Stimulated activated CD4-positive, alpha-beta T cell treated with anti-CD3 and anti-CD28 coated beads, Interleukin-4, amount 100 ng/mL, for 48 hours (primary cell): ENCODE data around the gene AKT2.

Source experiments
- DNase-seq, 2 donors: peaks; one replicate each; pipeline ENCODE4 v3.0.0-alpha.2; 2020; ENCODE audit warnings: low read depth in 2 of 2

The AKT2 gene

DNA sequence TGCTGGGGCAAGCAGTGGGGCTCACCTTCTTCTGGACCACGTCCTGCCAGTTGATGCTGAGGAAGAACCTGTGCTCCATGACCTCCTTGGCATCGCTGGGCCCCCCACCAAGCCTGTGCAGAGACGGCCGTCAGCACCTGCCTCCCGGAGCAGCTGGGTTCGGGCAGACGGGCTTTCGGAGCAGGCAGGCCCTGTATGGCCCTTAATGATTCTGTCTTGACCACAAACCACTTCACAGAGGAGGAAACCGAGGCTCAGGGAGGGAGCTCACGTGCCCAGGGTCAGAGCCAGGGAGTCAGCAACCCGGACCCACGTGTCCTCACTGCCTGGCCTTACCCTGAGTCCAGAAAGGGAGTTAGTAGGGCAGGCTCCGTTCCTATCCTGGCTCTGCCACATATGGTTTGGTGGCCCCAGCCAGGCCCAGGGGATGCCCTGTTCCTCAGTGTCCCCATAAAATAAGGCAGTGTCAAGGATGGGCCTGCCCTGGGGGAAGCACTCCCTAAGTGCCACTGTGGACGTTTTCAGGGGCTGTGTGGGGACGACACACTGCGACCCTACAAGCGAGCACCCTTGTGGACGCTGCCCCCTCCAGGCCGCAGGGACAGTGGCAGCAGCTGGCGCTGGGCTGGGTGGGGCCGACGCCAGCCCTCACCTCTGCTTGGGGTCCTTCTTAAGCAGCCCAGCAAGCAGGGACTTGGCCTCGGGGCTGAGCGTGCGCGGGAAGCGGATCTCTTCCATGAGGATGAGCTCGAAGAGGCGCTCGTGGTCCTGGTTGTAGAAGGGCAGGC, 49.7 kb downstream of the AKT2 start:
- no peak for DNase-seq

DNA sequence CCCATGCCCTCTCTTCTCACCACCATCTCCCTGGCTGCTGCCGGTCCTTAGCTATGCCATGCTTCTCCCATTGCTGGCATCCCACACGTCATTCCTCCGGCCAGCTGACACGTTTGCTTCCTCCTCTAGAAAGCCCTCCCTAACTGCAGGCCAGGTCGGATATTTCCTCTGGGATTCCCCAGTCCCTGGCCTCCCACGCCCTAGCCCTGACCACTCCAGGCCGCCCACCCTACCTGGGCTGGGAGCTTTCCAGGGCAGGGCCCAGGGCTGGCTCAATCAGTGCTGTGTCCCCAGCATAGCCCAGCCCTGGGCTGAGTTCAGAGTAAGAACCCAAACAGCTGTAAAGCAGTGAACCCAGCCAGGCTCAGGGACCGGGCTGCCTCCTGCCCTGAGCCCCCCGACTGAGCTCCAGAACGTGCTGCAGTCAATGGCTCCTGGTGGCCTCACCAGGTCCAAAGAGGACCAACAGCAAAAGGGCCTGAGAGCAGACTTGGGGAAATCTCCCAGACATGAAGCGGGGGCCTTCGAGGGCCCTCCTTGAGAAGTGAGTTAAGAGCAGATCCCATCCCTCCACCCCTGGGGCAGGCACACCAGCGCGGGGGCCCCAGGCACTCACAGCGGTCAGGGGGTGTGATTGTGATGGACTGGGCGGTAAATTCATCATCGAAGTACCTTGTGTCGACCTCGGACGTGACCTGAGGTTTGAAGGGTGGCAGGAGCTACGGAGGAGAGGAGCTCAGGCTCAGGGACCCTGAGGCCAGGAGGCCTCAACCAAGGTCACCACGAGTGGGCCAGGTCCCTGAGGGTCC, 50.5 kb downstream of the AKT2 start:
- DNase-seq = no peak

DNA sequence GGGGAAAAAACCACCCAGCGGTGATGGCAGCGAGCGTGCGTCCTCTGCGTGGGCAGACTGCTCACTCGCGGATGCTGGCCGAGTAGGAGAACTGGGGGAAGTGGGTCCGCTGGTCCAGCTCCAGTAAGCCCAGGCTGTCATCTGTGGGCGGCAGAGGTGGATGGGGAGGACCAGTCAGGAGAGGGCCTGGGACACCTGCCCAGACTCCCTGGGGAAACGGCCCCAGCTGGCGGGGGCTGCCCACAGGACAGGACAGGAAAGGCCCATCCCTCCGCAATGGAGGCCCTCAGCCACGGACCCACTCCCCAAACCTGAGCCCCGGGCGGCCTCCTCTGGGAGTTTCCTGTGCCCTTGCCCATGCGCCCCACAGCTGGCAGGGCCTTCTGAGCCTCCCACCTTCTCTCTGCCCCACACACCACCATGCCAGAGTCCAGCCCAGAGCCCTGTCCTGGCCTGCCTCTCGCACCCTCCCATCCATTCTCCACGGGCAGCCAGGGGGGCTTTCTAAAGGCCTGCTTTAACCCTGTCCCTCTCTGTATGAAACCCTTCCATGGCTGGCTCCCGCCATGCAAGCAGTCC, 51.2 kb downstream of the AKT2 start:
- DNase-seq = no peak

DNA sequence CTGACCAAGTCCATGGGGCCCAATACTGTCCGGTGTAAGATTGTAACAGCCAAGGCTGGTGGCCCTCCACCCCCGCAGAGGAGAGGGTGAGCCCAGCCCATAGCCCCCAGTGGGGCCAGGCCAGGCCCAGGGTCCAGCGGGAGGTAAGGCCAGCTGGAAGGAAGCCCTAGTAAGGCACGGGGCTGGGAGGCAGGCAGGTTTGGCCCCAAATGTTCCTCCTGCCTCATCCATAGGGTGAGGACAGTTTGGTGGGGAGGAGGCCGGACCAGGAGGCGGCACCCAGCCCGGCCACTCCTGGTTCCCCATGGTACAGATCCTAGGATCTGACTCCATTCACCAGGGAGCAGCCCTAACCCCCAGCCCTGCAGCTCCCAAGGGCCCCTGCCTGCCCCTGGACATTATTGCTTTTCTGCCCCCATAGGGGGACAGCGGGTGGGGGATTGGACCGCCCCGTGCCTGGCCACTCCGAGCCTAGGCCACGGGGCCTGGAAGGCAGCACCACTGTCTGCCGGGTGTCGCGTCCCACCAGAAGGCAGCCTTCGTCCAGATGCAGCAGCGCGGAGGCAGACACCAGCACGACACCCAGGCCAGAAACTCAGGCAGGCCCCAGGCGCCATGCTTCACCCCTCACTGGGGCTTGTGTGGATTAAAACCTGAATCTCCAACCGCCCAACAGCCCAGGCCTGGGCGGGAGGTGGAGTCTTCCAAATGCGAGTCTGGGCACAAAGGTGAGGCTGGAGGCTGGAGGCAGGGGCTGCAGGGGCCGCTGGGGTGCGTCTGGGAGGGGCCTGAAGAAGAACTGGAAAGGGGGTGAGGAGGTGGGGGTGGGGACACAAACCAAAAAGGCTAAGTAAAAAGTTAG, 52.0 kb downstream of the AKT2 start:
- no peak for DNase-seq

DNA sequence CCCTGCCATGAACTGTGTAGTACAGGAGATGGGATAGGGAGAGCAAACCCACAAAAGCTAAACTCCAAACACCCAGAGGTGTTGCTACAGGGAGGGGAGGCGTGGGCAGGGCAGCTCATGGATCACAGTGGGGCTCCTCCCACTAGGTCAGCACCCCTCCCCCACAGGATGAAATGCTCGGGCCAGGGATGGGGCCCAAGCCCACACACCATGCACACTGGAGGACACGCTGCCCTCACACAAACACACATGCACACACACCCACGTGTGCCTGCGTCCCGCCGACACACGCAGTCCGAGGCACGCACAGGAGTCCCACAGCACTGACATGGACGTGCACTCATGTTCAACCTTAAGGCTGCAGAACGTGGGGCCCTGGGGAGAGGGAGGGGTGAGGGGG, 52.7 kb downstream of the AKT2 start:
- DNase-seq = no peak

DNA sequence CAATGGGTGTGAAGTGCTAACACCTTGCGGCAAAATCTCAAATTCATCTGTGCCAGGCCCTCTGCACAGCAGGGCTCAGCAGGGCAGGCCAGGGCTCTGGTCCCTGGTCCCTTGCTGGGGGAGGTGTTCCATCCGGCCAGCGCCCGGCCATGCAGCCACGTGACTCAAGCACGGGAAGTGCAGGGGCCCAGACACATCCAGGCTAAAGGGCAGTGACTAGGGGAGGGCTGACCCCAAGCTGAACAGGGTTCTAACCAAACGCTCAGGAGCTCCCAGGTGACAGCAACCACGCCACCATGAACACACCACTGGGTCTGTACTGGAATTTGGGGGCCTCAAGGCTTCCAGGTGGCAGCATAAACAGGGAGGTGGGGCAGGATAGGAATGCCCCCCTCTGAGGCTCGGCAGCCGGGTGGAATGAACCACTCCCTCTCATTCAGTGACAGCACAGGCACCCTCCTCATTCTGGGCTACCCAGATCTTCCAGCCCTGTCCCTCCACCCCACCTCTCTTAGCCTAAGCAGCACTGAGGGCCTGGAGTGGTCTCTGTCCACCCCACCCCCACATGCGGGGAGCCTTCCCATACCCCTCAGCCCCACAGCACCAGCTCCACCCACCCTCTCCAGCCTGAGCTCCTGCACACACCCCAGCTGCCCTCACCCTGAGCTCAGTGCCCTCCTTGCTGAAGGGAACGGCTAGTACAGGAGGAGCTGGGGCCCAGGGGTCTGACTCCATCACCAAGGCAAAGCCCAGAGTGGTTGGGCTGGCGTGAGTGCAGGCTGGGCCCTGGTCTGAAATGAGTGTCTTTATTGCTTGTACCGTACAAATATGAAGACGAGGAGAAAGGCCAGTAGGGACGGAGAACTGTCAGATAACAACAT, 53.4 kb downstream of the AKT2 start:
- DNase-seq = no peak

DNA sequence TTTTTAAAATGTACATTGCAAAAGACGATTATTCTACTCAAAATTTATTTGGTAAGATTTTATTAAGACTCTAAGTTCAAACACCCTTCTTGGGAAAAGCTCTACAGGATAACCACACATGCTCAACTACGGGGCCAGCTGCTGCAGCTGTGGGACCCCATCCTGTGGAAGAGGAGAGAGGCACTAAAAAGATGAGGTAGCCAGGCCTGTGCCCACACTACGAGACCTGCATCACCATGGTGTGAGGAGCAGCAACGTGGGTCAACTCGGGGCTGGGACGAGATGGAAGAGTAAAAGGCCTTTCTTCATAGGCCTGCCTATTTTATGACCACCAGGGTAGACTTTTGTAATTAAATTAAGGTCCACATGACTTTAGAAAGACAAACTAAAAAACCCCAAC, 54.1 kb downstream of the AKT2 start:
- no peak for DNase-seq

DNA sequence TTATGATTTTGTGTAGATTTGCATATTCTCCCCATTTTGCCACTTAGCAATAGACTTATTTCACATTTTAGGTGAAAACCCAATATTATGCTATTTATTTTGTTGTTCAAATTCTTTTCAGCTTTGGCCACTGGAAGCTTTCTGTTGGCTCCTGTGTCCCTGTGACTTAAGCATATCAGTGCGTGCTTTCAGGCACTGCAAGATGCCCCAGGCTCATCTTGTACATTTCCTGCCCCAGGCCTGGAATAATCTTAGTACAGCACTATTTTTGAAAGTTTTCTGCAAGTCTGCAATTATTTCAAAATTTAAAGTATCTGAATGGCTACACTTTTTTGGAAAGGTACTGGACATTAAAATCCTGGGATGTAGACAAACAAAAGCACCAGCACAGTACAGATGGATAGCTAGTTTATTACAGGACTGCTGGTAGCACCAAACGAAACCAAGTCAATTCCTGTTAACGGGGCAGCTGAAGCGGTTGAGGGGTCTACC, 55.2 kb downstream of the AKT2 start:
- no peak for DNase-seq

DNA sequence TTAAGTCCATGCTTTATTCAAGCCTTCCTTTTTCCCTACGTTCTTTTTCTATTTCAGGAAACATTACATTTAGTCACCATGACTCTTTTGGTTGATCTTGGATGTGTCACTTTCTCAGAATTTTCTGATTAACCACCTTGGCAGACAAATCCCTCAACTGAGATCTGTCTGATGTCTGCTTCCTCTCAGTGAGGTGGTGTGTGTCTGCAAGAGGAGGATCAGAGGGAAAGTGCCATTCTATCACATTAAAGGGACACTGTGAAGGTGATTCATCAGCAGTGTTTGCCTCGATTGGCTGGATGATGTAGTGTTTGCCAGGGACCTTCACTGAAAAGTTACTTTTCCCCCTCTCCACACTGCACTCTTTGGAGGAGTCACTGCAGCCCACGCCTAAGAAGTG, 55.7 kb downstream of the AKT2 start:
- no peak for DNase-seq

DNA sequence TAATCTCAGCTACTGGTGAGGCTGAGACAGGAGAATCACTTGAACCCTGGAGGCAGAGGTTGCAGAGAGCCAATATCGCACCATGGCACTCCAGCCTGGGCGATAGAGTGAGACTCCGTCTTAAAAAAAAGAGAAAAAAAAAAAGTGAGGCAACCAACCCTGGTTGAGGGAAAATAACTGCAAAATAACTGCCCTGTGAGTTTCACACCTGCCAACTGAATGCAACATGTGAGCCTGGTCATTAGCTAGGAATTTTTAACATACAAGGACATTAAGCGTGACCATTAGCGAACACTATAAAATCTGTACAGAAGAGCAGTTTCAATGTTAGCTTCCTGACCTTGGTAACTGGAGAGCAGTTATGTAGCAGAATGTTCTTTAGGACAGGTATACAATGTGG, 56.3 kb downstream of the AKT2 start:
- DNase-seq = no peak

DNA sequence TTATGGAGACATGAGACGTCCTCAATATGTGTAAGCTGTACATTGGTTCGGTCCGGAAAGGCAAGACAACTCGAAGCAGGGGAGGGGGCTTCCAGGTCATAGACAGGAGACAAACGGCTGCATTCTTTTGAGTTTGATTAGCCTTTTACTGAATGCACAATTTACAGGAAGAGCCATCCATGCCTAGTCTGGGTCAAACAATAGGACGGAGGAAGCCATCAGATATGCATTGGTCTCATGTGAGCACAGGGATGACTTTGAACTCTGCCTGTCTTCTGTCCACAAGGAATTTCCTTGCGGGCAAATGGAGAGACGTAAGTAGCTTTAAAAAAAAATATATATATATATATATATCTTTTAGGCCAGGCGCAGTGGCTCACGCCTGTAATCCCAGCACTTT, 56.8 kb downstream of the AKT2 start:
- no peak for DNase-seq

DNA sequence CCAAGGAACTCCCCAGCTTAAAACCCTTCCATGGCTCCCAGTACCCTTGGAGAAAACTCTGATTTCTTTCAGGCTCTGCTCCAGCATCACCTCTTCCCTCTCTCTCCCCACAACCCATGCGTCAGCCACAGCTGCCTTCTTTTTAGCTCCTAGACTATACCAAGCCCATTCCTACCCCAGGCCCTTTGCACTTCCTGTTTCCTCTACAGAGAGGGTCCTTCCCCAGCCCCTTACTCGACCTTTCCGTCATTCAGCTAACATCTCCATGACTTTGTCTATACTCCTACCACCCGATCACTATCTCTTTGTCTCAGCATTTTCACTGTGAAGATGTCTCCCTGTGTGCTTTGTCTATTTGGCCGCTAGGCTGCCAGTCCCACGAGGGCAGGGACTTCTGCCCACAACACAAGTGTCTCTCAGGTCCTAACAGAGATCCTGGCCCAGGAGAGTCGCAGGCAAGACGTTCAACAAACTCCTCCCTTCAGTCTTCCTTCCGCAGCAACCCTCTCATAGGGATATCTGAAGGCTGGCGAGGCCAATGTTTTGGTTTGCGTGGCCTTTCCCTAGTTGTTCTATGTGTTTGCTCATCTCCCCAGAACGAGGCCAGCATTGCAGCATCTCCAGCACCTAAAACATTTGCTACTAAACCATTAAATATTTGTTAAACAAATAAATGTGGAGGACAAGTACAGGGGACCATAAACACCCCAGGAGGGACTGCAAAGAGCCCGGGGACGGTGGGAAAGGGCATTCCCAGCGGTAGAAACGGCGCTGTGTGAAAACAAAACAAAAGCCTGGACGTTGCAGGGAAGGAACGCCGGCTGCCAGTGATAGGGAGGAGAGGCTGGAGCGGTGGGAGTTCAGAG, 59.5 kb downstream of the AKT2 start:
- no peak for DNase-seq

DNA sequence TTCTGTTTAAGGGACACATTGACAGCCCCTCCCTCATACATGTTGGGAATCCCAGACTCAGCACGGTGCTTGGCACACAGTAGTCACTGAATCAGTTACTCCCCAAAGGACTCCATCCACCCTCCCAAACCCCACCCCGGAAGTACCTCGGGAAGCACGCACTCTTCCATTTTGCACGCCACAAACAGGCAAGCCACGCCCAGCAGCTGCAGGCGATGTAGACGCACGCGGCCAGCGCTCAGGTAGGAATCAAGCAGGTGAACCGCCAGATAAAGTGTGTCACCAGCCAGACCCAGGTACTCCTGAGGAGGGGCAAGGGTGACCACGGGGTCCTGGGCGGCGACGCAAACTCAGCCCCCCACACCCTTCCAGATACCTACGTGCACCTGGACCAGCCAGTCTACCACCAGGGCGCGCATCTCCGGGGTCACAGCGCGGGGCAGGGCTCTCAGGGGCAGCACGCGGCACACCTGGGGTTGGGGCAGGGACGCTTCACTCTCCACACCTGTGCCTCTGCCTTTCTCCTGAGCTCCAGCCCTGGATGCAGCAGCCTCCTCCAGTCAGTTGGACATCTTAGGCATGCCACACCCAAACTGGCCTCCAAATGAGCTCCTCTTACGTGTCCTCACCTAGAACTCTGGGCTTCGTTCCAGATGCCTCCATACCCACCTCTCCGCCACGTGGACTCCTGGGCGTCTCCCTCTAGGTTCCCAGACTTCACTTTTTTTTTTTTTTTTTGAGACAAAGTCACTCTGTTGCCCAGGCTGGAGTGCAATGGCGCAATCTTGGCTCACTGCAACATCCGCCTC, 60.6 kb downstream of the AKT2 start:
- DNase-seq = no peak

DNA sequence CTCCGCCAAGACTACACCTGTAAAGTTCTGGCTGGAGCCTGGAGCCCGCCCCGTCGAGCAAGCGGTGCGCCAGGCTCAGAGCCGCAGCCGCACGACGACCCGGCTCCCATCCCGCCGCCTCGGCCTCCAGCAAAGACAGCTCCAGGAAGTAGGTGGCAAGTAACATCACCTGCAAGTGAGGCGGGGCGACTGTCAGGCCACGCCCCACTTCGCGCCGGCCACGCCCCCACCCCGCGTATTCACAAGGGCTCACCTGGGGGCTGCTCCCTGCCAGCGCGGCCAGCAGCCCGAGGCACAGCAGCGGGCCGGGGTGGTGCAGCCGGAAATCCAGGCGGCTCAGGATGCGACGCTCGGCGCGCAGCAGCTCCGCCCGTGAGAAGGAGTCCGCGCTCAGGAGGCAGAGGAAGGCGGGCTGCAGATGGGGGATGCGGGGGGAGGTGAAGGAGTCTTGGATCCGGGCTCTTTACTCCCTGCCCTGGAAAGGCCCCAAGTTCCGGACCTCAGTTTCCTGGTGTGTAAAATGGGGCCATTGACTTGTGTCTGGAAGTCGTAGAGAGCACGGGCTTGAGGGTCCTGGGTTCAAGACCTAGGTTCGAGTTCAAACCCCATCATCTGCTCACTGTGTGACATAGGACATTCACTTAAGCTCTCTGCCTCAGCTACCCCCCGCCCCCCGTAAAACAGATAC, 61.9 kb downstream of the AKT2 start:
- peak in 1 of 2 donors; percentile 26 for DNase-seq

DNA sequence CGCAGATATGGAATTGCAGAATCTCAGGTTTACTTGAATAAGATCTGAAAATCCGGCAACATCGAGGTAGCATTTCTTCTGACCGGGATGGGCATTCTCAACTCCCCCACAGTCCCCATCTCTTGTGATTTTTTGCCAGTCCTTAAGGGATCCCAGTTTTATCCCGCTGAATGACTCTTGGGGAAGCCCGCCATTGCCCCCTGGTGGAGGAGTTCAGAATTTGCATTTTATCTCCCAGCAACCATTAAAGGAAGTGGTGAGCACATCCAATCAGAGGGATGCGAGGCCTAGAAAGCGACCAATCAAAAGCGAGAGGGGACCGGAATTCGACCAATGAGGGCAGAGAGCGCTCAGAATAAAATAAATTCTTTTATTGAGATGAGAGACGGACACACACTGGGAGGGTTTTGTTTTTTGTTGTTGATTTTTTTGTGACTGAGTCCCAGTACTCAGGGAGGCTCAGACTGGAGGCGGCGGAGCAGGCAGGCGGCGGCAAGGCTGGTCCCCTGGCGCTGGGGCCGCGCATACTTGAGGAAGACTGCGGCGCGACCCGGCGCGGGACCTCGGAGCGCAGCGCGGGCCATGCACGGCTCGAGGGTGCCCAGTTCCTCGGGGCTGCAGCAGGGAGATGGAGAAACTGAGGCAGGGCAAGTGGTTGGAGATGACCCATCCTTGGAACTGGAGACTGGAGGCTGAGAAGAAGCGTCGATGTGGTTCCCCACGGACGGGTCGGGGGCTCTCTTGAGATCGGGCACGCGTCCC, 63.1 kb downstream of the AKT2 start:
- DNase-seq = peak; percentile 57 to 59

DNA sequence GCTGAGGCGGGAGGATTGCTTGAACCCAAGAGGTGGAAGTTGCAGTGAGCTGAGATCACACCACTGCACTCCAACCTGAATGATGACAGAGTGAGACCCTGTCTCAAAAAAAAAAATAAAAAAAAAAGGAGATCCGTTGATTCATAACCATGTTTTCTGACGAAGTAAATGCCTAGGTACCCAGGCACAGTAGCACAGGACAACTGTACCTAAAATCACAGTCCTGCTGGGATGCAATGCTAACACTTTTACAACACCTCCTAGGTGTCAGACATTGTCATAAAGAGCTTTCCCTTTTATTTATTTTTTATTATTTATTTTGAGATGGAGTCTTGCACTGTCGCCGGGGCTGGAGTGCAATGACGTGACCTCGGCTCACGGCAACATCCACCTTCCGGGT, 64.5 kb downstream of the AKT2 start:
- DNase-seq = no peak

DNA sequence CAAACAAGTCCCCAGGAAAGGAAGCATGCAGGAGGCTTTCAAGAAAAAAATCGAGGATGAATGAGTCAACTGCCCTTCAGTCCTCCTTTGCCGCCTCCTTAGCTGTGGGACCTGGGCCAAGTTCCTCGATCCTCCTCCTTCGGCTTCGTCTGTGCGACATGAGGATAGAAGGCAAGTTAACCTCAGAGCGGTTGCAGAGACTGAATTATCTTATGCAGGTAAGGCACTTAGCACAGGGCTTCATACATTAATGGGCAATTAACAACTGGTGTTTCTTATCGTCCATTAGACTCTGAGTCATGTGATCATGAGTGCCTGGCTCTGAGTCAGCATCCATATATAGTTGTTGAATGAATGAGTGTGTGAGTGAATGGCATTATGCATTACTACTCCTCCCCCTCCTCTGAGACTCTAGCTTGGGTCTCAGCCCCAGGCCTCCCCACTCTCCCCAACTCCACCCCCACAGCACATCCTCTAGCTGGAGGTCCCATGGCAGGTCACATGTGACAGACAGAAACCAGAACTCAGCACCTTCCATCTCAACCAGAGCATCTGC, 65.3 kb downstream of the AKT2 start:
- DNase-seq = no peak
